ENCODE measurements around the gene THOC1. TPM values are rescaled to one million over a fixed set of nuclear protein-coding genes. Genes with fewer than 3 reads are reported as not detected.

The THOC1 gene
- total RNA-seq, 1 experiment from 2014 or later: 55.6 TPM

Other genes with a start within 250 kb of the THOC1 start
- gene TUBB8B, start 218.4 kb downstream of the THOC1 start, total RNA-seq (2014; rRNA removed; shearing (Covaris generic)): 0.07 TPM in 1 of 2 replicates, not detected in the other
- gene USP14, start 109.5 kb downstream of the THOC1 start, total RNA-seq (2014; rRNA removed; shearing (Covaris generic)): 15.2 and 18.6 TPM in 2 replicates
- gene COLEC12, start 232.7 kb upstream of the THOC1 start, total RNA-seq (2014; rRNA removed; shearing (Covaris generic)): 0.05 TPM in 1 of 2 replicates, not detected in the other